ENCODE results near the gene EARS2.

EARS2 gene

GRCh38 chr16:23556881-23557778, at the start of gene EARS2, which contains the start of gene UBFD1:
Gene EARS2, minus strand, starts transcription at chr16:23557350. Its CDS starts 7 bp downstream, at chr16:23557343.
Gene UBFD1, plus strand, starts transcription at chr16:23557727. Its CDS starts 16 bp downstream, at chr16:23557743.
- TF ChIP-seq, protein P1, sequence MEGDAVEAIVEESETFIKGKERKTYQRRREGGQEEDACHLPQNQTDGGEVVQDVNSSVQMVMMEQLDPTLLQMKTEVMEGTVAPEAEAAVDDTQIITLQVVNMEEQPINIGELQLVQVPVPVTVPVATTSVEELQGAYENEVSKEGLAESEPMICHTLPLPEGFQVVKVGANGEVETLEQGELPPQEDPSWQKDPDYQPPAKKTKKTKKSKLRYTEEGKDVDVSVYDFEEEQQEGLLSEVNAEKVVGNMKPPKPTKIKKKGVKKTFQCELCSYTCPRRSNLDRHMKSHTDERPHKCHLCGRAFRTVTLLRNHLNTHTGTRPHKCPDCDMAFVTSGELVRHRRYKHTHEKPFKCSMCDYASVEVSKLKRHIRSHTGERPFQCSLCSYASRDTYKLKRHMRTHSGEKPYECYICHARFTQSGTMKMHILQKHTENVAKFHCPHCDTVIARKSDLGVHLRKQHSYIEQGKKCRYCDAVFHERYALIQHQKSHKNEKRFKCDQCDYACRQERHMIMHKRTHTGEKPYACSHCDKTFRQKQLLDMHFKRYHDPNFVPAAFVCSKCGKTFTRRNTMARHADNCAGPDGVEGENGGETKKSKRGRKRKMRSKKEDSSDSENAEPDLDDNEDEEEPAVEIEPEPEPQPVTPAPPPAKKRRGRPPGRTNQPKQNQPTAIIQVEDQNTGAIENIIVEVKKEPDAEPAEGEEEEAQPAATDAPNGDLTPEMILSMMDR (IDR thresholded peaks at IDR 0.05; ENCODE audit: insufficient read depth, missing control alignments): peak; percentile 70
- FAIRE-seq (no peak), DNase-seq (ENCODE audit: insufficient read length, low spot score) (peak; percentile 67)

DNA sequence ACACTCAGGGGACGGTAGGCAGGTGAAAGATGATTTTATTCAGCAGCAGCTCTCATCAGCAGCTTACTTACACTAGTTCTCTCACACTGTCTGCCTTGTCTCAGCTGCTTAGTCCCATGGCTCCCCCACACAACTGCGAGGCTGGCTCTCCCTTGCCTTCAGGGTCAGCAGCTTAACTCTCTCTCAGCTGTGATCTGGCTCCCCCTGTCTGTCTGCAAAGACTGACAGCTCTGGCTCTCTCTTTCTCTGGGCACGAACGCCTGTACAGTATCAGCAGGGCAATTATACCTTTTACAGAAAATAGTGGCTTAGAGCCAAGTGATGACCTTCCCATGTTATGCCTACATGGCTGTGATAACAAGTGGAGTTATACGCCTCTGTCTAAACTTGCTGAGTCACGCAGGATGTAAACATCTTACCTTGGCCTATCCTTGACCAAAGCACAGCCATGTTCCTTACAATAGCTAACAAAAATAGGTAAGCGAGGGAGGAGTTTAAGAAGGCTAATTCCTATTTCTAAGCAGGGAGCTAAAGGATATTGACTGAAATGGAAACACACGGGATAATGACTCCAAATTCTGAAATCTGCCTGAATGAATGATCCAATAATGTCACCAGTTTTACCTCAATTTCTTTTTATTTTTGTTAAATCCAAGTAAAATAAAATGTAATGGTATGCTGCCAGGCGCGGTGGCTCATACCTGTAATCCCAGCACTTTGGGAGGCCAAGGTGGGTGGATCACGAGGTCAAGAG, 40.0 kb upstream of the EARS2 start:
- TF ChIP-seq, protein P1 (IDR thresholded peaks at IDR 0.05; ENCODE audit: insufficient read depth, missing control alignments): peak; percentile 42
- DNase-seq (ENCODE audit: insufficient read length, low spot score) (no peak), FAIRE-seq (no peak)

DNA sequence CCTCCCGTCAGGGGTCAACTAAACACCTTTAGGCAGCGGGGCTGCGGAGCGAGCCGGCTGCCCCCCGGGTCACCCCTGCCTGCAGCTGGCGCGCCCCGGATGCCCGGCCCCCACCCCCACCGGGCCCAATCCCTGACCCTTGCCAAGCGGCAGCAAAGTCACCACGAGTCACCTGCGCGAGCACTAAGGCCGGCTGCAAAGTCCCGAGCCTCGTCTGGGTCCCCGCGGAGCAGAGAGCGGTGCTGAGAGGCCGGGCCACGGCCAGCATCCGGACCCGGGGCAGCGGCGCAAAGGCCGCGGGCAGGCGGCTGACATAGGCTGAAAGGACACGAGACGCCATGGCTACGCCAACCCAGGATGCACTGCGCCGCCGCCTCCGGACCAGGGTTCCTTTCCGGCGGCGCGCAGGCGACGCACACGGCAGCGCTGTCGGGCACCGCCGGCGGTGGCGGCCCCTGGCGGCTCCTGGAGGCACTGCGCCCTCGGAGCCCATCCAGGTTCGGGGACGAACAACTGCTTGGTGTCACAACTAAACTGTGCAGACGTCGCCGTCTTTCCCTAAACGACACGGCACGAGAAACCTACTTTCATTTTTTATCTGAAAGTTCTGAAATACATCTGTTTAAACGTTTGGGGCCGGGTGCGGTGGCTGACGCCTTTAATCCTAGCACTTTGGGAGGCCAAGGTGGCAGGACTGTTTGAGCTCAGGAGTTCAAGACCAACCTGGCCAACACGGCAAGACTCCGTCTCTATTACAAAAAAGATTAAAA, 39.0 kb upstream of the EARS2 start, which contains the start of gene NDUFAB1:
TSS of gene NDUFAB1 (minus strand) at position 366 of the 770 bp plus-strand sequence. CDS start at position 340, 26 bp downstream.
- DNase-seq (ENCODE audit: insufficient read length, low spot score) (peak; percentile 47), FAIRE-seq (no peak)
- TF ChIP-seq, protein P1 (IDR thresholded peaks at IDR 0.05; ENCODE audit: insufficient read depth, missing control alignments): peak; percentile 80

- FAIRE-seq (no peak), DNase-seq (ENCODE audit: insufficient read length, low spot score) (no peak)
- TF ChIP-seq, protein P1 (IDR thresholded peaks at IDR 0.05; ENCODE audit: insufficient read depth, missing control alignments): no peak
Observed at GRCh38 chr16:23595246-23595950, 38.2 kb upstream of the EARS2 start.

GRCh38 chr16:23594186-23594585, 37.0 kb upstream of the EARS2 start:
- FAIRE-seq: no peak
- DNase-seq (ENCODE audit: insufficient read length, low spot score): no peak
- TF ChIP-seq, protein P1 (IDR thresholded peaks at IDR 0.05; ENCODE audit: insufficient read depth, missing control alignments): no peak

- TF ChIP-seq, protein P1 (IDR thresholded peaks at IDR 0.05; ENCODE audit: insufficient read depth, missing control alignments): no peak
- no peak for FAIRE-seq
- DNase-seq (ENCODE audit: insufficient read length, low spot score): no peak
Observed at GRCh38 chr16:23590181-23590580, 33.0 kb upstream of the EARS2 start.

Data from D721Med (cell line).